ENCODE measurements around the gene METTL27. TPM values are rescaled to one million over a fixed set of nuclear protein-coding genes. Genes with fewer than 3 reads are reported as not detected.

METTL27 gene
- total and polyA plus RNA-seq, 9 of the 15 experiments (the other 6 are each of a cell fraction or from before 2014, with no cell fraction given): 0.08 to 0.82 (median 0.33) TPM; not detected in 4

DNA sequence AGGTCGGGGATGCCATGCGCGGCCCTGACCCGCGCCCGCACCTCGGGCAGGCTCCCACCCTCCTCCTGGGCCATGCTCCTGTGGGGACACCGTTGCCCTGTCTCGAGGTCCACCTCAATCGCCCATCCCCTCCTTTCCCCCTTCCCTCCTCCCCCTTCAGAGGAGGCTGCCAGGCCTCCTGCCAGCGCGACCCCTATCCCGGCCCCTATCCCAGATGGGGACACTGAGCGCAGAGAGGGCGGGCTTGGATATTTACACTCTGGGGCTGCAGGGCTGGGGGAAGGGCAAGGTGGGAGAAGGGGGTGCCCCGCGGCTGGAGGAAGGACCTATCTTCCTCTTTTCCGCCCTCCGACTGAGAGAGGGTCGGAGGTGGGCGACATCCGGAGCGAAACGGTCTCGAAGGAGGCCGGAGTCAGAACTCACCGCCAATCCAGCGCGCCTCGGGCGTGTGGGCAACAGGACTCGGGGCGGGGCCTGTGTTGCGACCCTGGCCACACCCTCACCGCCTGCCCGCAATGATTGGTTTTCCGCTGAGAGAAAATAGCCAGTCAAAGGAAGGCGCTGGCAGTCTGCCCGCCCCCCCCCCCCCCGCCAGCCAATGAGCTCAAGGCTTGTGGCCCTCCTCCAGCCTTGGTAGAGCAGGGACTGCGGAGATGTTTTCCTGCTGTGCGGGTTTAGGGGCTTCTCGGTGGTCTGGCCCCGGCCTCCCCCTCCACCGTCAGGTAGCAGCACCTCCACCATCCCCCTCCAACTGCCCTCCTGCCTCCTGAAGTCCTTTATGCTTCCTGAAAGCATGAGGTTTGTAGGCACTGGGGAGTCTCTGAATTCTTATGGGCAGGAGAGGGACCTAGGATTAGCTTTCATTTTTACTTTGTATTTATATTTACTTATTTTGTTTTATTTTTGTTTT is at the start of gene METTL27 (continued):
- TF ChIP-seq WHSC1 (IDR thresholded peaks at IDR 0.05; ENCODE audit: low read length) (no peak), ZBTB7A (IDR thresholded peaks at IDR 0.05; ENCODE audit: borderline replicate concordance, control insufficient read depth, low read depth, low read length) (peak; percentile 91), TBP (optimal IDR thresholded peaks at IDR 0.05; ENCODE audit: low read depth, low read length) (peak; percentile 74), SUPT5H (IDR thresholded peaks at IDR 0.05) (peak; percentile 82), NRF1 (conservative IDR thresholded peaks at IDR 0.05 in 1 of 2, IDR thresholded peaks at IDR 0.05 in 1 of 2) (peak; percentile 45 to 54), L3MBTL2 (IDR thresholded peaks at IDR 0.05) (peak; percentile 58; the same call in 1 of the 2 replicates), POU5F1 (IDR thresholded peaks at IDR 0.05; ENCODE audit: borderline replicate concordance, low read depth, low read length, partially characterized antibody) (no peak), PTTG1 (tag; IDR thresholded peaks at IDR 0.05; ENCODE audit: low read depth) (no peak), ZNF407 (IDR thresholded peaks at IDR 0.05; ENCODE audit: low read depth) (no peak), ZKSCAN8 (CRISPR knock-in tag; IDR thresholded peaks at IDR 0.05) (no peak), POLR2B (IDR thresholded peaks at IDR 0.05; ENCODE audit: low read depth, partially characterized antibody) (peak; percentile 69), POLR2A (conservative IDR thresholded peaks at IDR 0.05) (peak; percentile 85), JUN (IDR thresholded peaks at IDR 0.05; ENCODE audit: borderline replicate concordance, low read depth, low read length) (no peak), JUN (CRISPR knock-in tag; IDR thresholded peaks at IDR 0.05; ENCODE audit: borderline replicate concordance) (no peak)
- TF ChIP-seq, protein P1, sequence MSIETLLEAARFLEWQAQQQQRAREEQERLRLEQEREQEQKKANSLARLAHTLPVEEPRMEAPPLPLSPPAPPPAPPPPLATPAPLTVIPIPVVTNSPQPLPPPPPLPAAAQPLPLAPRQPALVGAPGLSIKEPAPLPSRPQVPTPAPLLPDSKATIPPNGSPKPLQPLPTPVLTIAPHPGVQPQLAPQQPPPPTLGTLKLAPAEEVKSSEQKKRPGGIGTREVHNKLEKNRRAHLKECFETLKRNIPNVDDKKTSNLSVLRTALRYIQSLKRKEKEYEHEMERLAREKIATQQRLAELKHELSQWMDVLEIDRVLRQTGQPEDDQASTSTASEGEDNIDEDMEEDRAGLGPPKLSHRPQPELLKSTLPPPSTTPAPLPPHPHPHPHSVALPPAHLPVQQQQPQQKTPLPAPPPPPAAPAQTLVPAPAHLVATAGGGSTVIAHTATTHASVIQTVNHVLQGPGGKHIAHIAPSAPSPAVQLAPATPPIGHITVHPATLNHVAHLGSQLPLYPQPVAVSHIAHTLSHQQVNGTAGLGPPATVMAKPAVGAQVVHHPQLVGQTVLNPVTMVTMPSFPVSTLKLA (conservative IDR thresholded peaks at IDR 0.05): 0 out of 4 replicates have a peak, but pooled peaks of 1 of the 2 experiments have one; percentile 48
